ENCODE measurements around the gene TRMT13. TPM values are rescaled to one million over a fixed set of nuclear protein-coding genes. Genes with fewer than 3 reads are reported as not detected.

The TRMT13 gene
- total and polyA plus RNA-seq, 2 donors (not counting 3 experiments of a cell fraction or from before 2014, with no cell fraction given) = 2.9 to 14.1 TPM

- TF ChIP-seq MAX (IDR thresholded peaks at IDR 0.05; ENCODE audit: insufficient read depth, insufficient read length) (no peak), POLR2AphosphoS5 (IDR thresholded peaks at IDR 0.05; ENCODE audit: insufficient read depth, low read depth, low read length) (no peak), GATA2 (IDR thresholded peaks at IDR 0.05; ENCODE audit: insufficient read depth, insufficient read length, low read depth, low read length) (no peak), EZH2 (IDR thresholded peaks at IDR 0.05; ENCODE audit: borderline replicate concordance, low read depth, low read length, severe bottlenecking) (no peak), MYC (IDR thresholded peaks at IDR 0.05; ENCODE audit: low read depth, low read length) (no peak), POLR2A (IDR thresholded peaks at IDR 0.05; ENCODE audit: low read depth, low read length) (no peak), FOS (IDR thresholded peaks at IDR 0.05; ENCODE audit: borderline replicate concordance, insufficient read depth, low read length) (no peak), JUN (IDR thresholded peaks at IDR 0.05; ENCODE audit: borderline replicate concordance, insufficient read depth, insufficient read length, low read depth) (no peak)
- TF ChIP-seq, protein P1, sequence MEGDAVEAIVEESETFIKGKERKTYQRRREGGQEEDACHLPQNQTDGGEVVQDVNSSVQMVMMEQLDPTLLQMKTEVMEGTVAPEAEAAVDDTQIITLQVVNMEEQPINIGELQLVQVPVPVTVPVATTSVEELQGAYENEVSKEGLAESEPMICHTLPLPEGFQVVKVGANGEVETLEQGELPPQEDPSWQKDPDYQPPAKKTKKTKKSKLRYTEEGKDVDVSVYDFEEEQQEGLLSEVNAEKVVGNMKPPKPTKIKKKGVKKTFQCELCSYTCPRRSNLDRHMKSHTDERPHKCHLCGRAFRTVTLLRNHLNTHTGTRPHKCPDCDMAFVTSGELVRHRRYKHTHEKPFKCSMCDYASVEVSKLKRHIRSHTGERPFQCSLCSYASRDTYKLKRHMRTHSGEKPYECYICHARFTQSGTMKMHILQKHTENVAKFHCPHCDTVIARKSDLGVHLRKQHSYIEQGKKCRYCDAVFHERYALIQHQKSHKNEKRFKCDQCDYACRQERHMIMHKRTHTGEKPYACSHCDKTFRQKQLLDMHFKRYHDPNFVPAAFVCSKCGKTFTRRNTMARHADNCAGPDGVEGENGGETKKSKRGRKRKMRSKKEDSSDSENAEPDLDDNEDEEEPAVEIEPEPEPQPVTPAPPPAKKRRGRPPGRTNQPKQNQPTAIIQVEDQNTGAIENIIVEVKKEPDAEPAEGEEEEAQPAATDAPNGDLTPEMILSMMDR (IDR thresholded peaks at IDR 0.05; ENCODE audit: extremely low read depth in 1 of 2, insufficient read depth in 1 of 2, low read depth in 1 of 2, low read length in 2 of 2) = no peak
- Histone ChIP-seq H3K9me3 (replicated peaks; ENCODE audit: control insufficient read depth, insufficient read depth, low read length) (no peaks in the 10 kb centered on the region), H3K79me2 (ENCODE audit: control insufficient read depth, insufficient read depth, low read length) (no peaks in the 10 kb centered on the region), H2AFZ (ENCODE audit: low read depth, low read length) (no peak overlapping the region), H3K4me1 (ENCODE audit: control insufficient read depth, extremely low read depth, insufficient read depth, low read length) (no peaks in the 10 kb centered on the region), H3K4me2 (ENCODE audit: insufficient read depth, low read length) (no peak overlapping the region), H3K9ac (replicated peaks; ENCODE audit: extremely low read depth, insufficient read depth, low read length) (no peak overlapping the region), H3K9me1 (replicated peaks; ENCODE audit: control insufficient read depth, extremely low read depth, insufficient read depth, low read length) (no peaks in the 10 kb centered on the region), H3K27ac (ENCODE audit: insufficient read depth, low read depth, low read length) (no peak overlapping the region), H3K4me3 (replicated peaks in 1 of 3; ENCODE audit: insufficient read depth in 1 of 3, low read depth in 1 of 3, low read length in 3 of 3) (no peak overlapping the region), H3K36me3 (ENCODE audit: control insufficient read depth in 2 of 2, extremely low read depth in 1 of 2, insufficient read depth in 2 of 2, low read length in 2 of 2) (no peaks in the 10 kb centered on the region), H3K27me3 (ENCODE audit: control insufficient read depth in 2 of 2, insufficient read depth in 2 of 2, low read length in 2 of 2) (no peaks in the 10 kb centered on the region), H4K20me1 (replicated peaks; ENCODE audit: control insufficient read depth, extremely low read depth, insufficient read depth, low read length) (no peaks in the 10 kb centered on the region)
- FAIRE-seq (no peak), DNase-seq (ENCODE audit: low read depth, low spot score) (no peak)
- intact Hi-C loops (cut with micrococcal nuclease) = no loop called here
- dilution Hi-C loops (cut with MboI; ENCODE audit: extremely low pct_ligation_motif_present, low sequenced_read_pairs) = no loop called here
- POLR2A ChIA-PET = no interaction called here
- CTCF ChIA-PET = no interaction called here
- BruUV-seq (replicated peaks) = no TSS peak
Observed at GRCh38 chr1:100100202-100100601, 32.8 kb upstream of the TRMT13 start.
